Panc1 (cell line): Measurements from ENCODE around the gene TEX30. TPM values are rescaled to one million over a fixed set of nuclear protein-coding genes. Genes with fewer than 3 reads are reported as not detected.

ENCODE experiments used
- ATAC-seq: fragments of 200-7000 bp; cut with Tn5 transposase; 2 replicates; pipeline ENCODE4 v1.9.1; 2020; ENCODE audit warnings: mild to moderate bottlenecking, moderate library complexity
- BruUV-seq: library from RNA; stranded (reverse); fragments of 400-500 nt; replicated peaks from 2 replicates; lab custom pipeline; 2021; lab: Mats Ljungman, UMichigan
- CTCF ChIA-PET: fragments of 300-600 bp; sonication (Branson Sonifier 250); formaldehyde crosslinking; loops from one replicate; lab custom pipeline; 2022; ENCODE audit warnings: antibody characterized with exemption; lab: Charles Lee
- POLR2A ChIA-PET: fragments of 300-600 bp; sonication (Branson Sonifier 250); formaldehyde crosslinking; loops from one replicate; lab custom pipeline; 2022; ENCODE audit warnings: antibody characterized with exemption; lab: Charles Lee
- DNase-seq: peaks from one replicate; pipeline ENCODE4 v3.0.0-alpha.2; 2010; ENCODE audit warnings: low read depth, low spot score
- H3K27ac ChIP-seq: 2 replicates; pipeline ENCODE4 v1.5.1; 2011; ENCODE audit warnings: mild to moderate bottlenecking, low read length, inconsistent platforms
- H3K27me3 ChIP-seq: fragments of 200-500 bp; sonication (Bioruptor generic); 2 replicates; pipeline ENCODE4 v1.6.0; 2014; ENCODE audit warnings: low read length, inconsistent platforms; ENCODE audit not compliant: control insufficient read depth, insufficient read depth
- H3K36me3 ChIP-seq: fragments of 200-500 bp; sonication (Bioruptor generic); 2 replicates; pipeline ENCODE4 v1.5.1; 2014; ENCODE audit warnings: inconsistent platforms, mild to moderate bottlenecking, low read length, moderate library complexity; ENCODE audit not compliant: control insufficient read depth, insufficient read depth
- H3K4me1 ChIP-seq: 2 replicates; pipeline ENCODE4 v1.5.1; 2011; ENCODE audit warnings: inconsistent platforms, mild to moderate bottlenecking, low read length, moderate library complexity; ENCODE audit not compliant: control insufficient read depth, insufficient read depth
- H3K4me3 ChIP-seq, 2 experiments: 2 replicates each; pipeline ENCODE4 v1.5.1; 2011 to 2012; ENCODE audit warnings: low read depth in 2 of 2, low read length in 2 of 2, mild to moderate bottlenecking in 2 of 2, inconsistent platforms in 1 of 2, moderate library complexity in 1 of 2
- H3K9me3 ChIP-seq: fragments of 200-500 bp; sonication (Bioruptor generic); 2 replicates; pipeline ENCODE4 v1.5.1; 2014; ENCODE audit warnings: low read depth, mild to moderate bottlenecking, inconsistent platforms, low read length, moderate library complexity; ENCODE audit not compliant: control insufficient read depth, insufficient read depth
- CTCF ChIP-seq: fragments of 450-650 bp; IDR thresholded peaks from 2 replicates; pipeline ENCODE4 v1.5.1; 2017; ENCODE audit warnings: mild to moderate bottlenecking
- POLR2AphosphoS5 ChIP-seq: IDR thresholded peaks from 2 replicates; pipeline ENCODE4 v1.6.1; 2012; ENCODE audit warnings: mild to moderate bottlenecking, low read depth, low read length, moderate library complexity
- REST ChIP-seq, 2 experiments: IDR thresholded peaks; 2 replicates each; pipeline ENCODE4 v1.6.1; 2011 to 2012; ENCODE audit warnings: low read depth in 2 of 2, control low read depth in 1 of 2, low read length in 1 of 2, mild to moderate bottlenecking in 1 of 2, moderate library complexity in 1 of 2; ENCODE audit not compliant: insufficient read depth in 1 of 2
- SIN3A ChIP-seq: IDR thresholded peaks from 2 replicates; pipeline ENCODE4 v1.6.1; 2012; ENCODE audit warnings: low read depth, mild to moderate bottlenecking, low read length, moderate library complexity, borderline replicate concordance; ENCODE audit not compliant: insufficient read depth
- TCF7L2 ChIP-seq: IDR thresholded peaks from 2 replicates; pipeline ENCODE4 v1.6.1; 2011; ENCODE audit warnings: mild to moderate bottlenecking, low read depth, low read length, inconsistent platforms
- in situ Hi-C: cut with HindIII; loops from 2 replicates; pipeline ENCODE4 v1.10.0; 2016; ENCODE audit warnings: low sequenced_read_pairs, low pct_unique_long_range_greater_than_20kb
- intact Hi-C: fragments of 100-400 bp; cut with micrococcal nuclease; formaldehyde crosslinking; loops from one replicate; pipeline ENCODE4 v1.10.0; 2022; ENCODE audit not compliant: unreplicated experiment
- total RNA-seq: library from RNA; stranded (reverse); gene quantifications from one replicate; pipeline ENCODE4 v1.2.1, GENCODE V29; 2021; ENCODE audit not compliant: unreplicated experiment

Gene TEX30
- total RNA-seq, 1 experiment from 2014 or later: 20.8 TPM

GRCh38 chr13:102724923-102725322 is 48.7 kb downstream of the TEX30 start:
- H3K27me3 ChIP-seq: peaks cover 2% of the 10 kb centered on the region
- no peaks in the 10 kb centered on the region for H3K9me3 ChIP-seq
- H3K4me3 ChIP-seq: no peak overlapping the region
- H3K36me3 ChIP-seq: no peaks in the 10 kb centered on the region
- DNase-seq (no peak), ATAC-seq (peak; percentile 87)
- ChIA-PET CTCF (interaction anchor here (0.6 to 1.5 kb wide), 6 partner anchors 60 to 775 kb away, joined by 3 to 6 read pairs (median 5); no protein-coding TSS in a partner anchor), POLR2A (no interaction called here)
- BruUV-seq: no TSS peak
- in situ Hi-C loops: no loop called here
- TF ChIP-seq CTCF: peak; percentile 58
- TF ChIP-seq TCF7L2: no peak
- H3K27ac ChIP-seq: no peak overlapping the region
- intact Hi-C loops: loop anchor here (2.0 kb wide), 1 partner anchor 144 kb away; no protein-coding TSS in a partner anchor
- H3K4me1 ChIP-seq: no peaks in the 10 kb centered on the region

DNA sequence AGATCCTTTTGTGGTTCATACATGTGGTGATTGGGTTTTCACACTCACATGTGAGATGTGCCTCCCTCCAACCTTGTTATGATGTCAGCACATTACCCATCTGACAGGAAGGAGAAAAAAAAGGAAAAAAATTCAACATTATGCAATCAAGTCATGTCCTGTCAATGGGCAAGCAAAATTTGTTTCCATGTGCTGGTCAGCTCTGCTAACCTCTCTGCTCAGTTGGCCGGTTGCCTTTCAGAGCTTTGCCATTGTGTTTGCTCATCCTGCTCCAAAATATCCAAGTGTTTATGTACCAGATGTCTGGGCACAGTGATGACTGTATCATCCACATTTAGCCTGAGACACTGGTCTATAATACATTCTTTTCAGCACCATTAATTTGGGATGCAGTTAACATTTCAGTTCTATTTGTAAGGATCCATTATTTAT is 51.8 kb downstream of the TEX30 start:
- intact Hi-C loops (no loop called here), in situ Hi-C loops (no loop called here)
- POLR2A ChIA-PET: no interaction called here
- no peak overlapping the region for H3K4me3 ChIP-seq
- no peaks in the 10 kb centered on the region for H3K27me3 ChIP-seq
- DNase-seq (no peak), ATAC-seq (no peak)
- no peaks in the 10 kb centered on the region for H3K4me1 ChIP-seq
- CTCF ChIA-PET: no interaction called here
- BruUV-seq: no TSS peak
- no peaks in the 10 kb centered on the region for H3K36me3 ChIP-seq
- H3K27ac ChIP-seq: no peak overlapping the region
- no peaks in the 10 kb centered on the region for H3K9me3 ChIP-seq
- TF ChIP-seq CTCF (no peak), TCF7L2 (no peak), POLR2AphosphoS5 (no peak), REST (IDR thresholded peaks at IDR 0.05; ENCODE audit: insufficient read depth in 1 of 2, low read depth in 2 of 2, low read length in 1 of 2) (no peak), SIN3A (no peak)
